CD14-positive monocyte (primary cell): Measurements from ENCODE around the gene TANGO2. TPM values are rescaled to one million over a fixed set of nuclear protein-coding genes. Genes with fewer than 3 reads are reported as not detected.

Experiments used
- DNase-seq, 3 donors: peaks; one replicate each; pipeline ENCODE4 v3.0.0-alpha.2; 2011 to 2022
- H2AFZ ChIP-seq: 2 replicates; pipeline ENCODE4 v1.6.0; 2012; ENCODE audit warnings: mild to moderate bottlenecking, low read depth, low read length, inconsistent platforms; ENCODE audit not compliant: insufficient read depth, poor library complexity, severe bottlenecking
- H3K27ac ChIP-seq, 2 donors: 1 replicate in 1 of 2; 2 replicates in 1 of 2; pipeline ENCODE4 v1.5.1; 2012 to 2013; ENCODE audit warnings: low read length in 2 of 2, control low read depth in 1 of 2, inconsistent platforms in 1 of 2, low read depth in 1 of 2, mild to moderate bottlenecking in 1 of 2
- H3K27me3 ChIP-seq, 2 donors: one replicate each; pipeline versions ENCODE4 v1.6.0 to v1.6.1; 2011 to 2013; ENCODE audit warnings: low read length in 2 of 2; ENCODE audit not compliant: control insufficient read depth in 2 of 2, insufficient read depth in 2 of 2
- H3K36me3 ChIP-seq, 2 donors: replicated peaks in 1 of 2; 1 replicate in 1 of 2; 2 replicates in 1 of 2; pipeline versions ENCODE4 v1.5.1 to v1.6.1; 2012 to 2013; ENCODE audit warnings: low read length in 2 of 2, control low read depth in 1 of 2, inconsistent platforms in 1 of 2, mild to moderate bottlenecking in 1 of 2; ENCODE audit not compliant: insufficient read depth in 2 of 2, control insufficient read depth in 1 of 2
- H3K4me1 ChIP-seq, 2 donors: 1 replicate in 1 of 2; 2 replicates in 1 of 2; pipeline versions ENCODE4 v1.5.1 to v1.6.1; 2012 to 2013; ENCODE audit warnings: low read length in 2 of 2, control low read depth in 1 of 2, inconsistent platforms in 1 of 2, mild to moderate bottlenecking in 1 of 2, moderate library complexity in 1 of 2; ENCODE audit not compliant: insufficient read depth in 2 of 2, control insufficient read depth in 1 of 2
- H3K4me2 ChIP-seq: replicated peaks from 2 replicates; pipeline ENCODE3; 2012; ENCODE audit warnings: low read length, moderate library complexity, mild to moderate bottlenecking; ENCODE audit not compliant: poor library complexity, severe bottlenecking; ENCODE audit errors: extremely low read depth
- H3K4me3 ChIP-seq, 3 experiments: fragments of 200-600 bp in 1 of 3; sonication (generic) in 1 of 3; replicated peaks in 1 of 3; 1 replicate in 2 of 3; 2 replicates in 1 of 3; pipeline ENCODE4 v1.5.1; 2011 to 2013; ENCODE audit warnings: low read length in 3 of 3, mild to moderate bottlenecking in 3 of 3, control low read depth in 2 of 3, low read depth in 2 of 3, inconsistent platforms in 1 of 3, moderate library complexity in 1 of 3
- H3K79me2 ChIP-seq: 2 replicates; pipeline ENCODE4 v1.6.0; 2012; ENCODE audit warnings: mild to moderate bottlenecking, control low read depth, inconsistent platforms, low read length, moderate library complexity; ENCODE audit not compliant: insufficient read depth
- H3K9ac ChIP-seq: 2 replicates; pipeline ENCODE4 v1.6.0; 2017; ENCODE audit warnings: low read length, mild to moderate bottlenecking; ENCODE audit not compliant: insufficient read depth, poor library complexity, severe bottlenecking
- H3K9me3 ChIP-seq, 2 donors: replicated peaks in 1 of 2; 1 replicate in 1 of 2; 2 replicates in 1 of 2; pipeline versions ENCODE4 v1.5.1 to v1.6.1; 2012 to 2013; ENCODE audit warnings: low read length in 2 of 2, control low read depth in 1 of 2; ENCODE audit not compliant: control insufficient read depth in 1 of 2, insufficient read depth in 1 of 2
- H4K20me1 ChIP-seq: 2 replicates; pipeline ENCODE4 v1.6.0; 2012; ENCODE audit warnings: mild to moderate bottlenecking, low read length, control low read depth, moderate library complexity; ENCODE audit not compliant: insufficient read depth
- H3K27ac Mint-ChIP-seq, 7 donors: one replicate each; pipeline ENCODE4 v1.8.0; 2020; ENCODE audit warnings: mild to moderate bottlenecking in 7 of 7, mixed read lengths in 7 of 7, moderate library complexity in 6 of 7, inconsistent platforms in 2 of 7
- H3K27me3 Mint-ChIP-seq, 3 donors: one replicate each; pipeline ENCODE4 v1.8.0; 2021 to 2022; ENCODE audit warnings: low read depth in 3 of 3, mild to moderate bottlenecking in 3 of 3, mixed read lengths in 3 of 3, moderate library complexity in 3 of 3, inconsistent platforms in 1 of 3
- H3K36me3 Mint-ChIP-seq, 2 donors: one replicate each; pipeline ENCODE4 v1.8.0; 2020; ENCODE audit warnings: mixed read lengths in 2 of 2, inconsistent platforms in 1 of 2, mild to moderate bottlenecking in 1 of 2
- H3K4me1 Mint-ChIP-seq: one replicate; pipeline ENCODE4 v1.8.0; 2020; ENCODE audit warnings: mild to moderate bottlenecking, mixed read lengths
- H3K4me3 Mint-ChIP-seq, 2 donors: one replicate each; pipeline ENCODE4 v1.8.0; 2020; ENCODE audit warnings: mild to moderate bottlenecking in 2 of 2, mixed read lengths in 2 of 2, moderate library complexity in 1 of 2
- H3K9me3 Mint-ChIP-seq, 7 donors: one replicate each; pipeline ENCODE4 v1.8.0; 2020 to 2022; ENCODE audit warnings: mixed read lengths in 7 of 7, mild to moderate bottlenecking in 6 of 7, moderate library complexity in 6 of 7, inconsistent platforms in 2 of 7
- CTCF ChIP-seq: fragments of 200-600 bp; IDR thresholded peaks from one replicate; pipeline ENCODE4 v1.8.0; 2022; ENCODE audit warnings: antibody characterized with exemption, mild to moderate bottlenecking
- WGBS: methylation state at CpG from one replicate; pipeline ENCODE4 v1.1.5; 2013; ENCODE audit warnings: missing lambda C conversion rate; ENCODE audit not compliant: insufficient coverage; 5-methylcytosine and 5-hydroxymethylcytosine counted together
- intact Hi-C, 2 donors: fragments of 100-400 bp; cut with micrococcal nuclease; formaldehyde crosslinking; loops; one replicate each; pipeline versions ENCODE4 v1.15.0 to v1.15.1; 2023
- polyA plus RNA-seq, 3 donors: library from polyadenylated mRNA; depleted of rRNA in 1 of 3; unstranded in 2 of 3; stranded (reverse) in 1 of 3; fragments of 300-500 nt in 2 of 3; fragments of >200 nt in 1 of 3; fragmentation: Illumina TruSeq in 2 of 3; gene quantifications; 1 replicate in 2 of 3; 2 replicates in 1 of 3; pipeline ENCODE4 v1.2.3, GENCODE V29; 2012 to 2021

The TANGO2 gene
- polyA plus RNA-seq, 3 donors, result 56.4 to 94.9 (median 58.2) TPM

GRCh38 chr22:19983741-19984140 lies 37.2 kb upstream of the TANGO2 start:
- Histone ChIP-seq H3K27me3 (peaks cover 0 to 5% of the 10 kb centered on the region in 2 donors), H3K9ac (no peak overlapping the region), H2AFZ (no peak overlapping the region), H3K79me2 (no peaks in the 10 kb centered on the region), H3K27ac (no peak overlapping the region), H3K4me1 (peaks cover 8 to 11% of the 10 kb centered on the region in 2 donors), H3K36me3 (no peaks in the 10 kb centered on the region), H4K20me1 (no peaks in the 10 kb centered on the region), H3K4me2 (no peak overlapping the region), H3K4me3 (no peak overlapping the region), H3K9me3 (no peaks in the 10 kb centered on the region)
- DNase-seq, result no peak
- H3K36me3 Mint-ChIP-seq, result no peaks in the 10 kb centered on the region
- intact Hi-C loops, result no loop called here
- H3K27ac Mint-ChIP-seq, result no peak overlapping the region
- H3K4me3 Mint-ChIP-seq, result no peak overlapping the region
- H3K9me3 Mint-ChIP-seq, result peaks cover 0 to 3% (median 0%) of the 10 kb centered on the region in 7 donors
- 83% methylated on average over 3 of the region's 5 CpGs for WGBS
- H3K4me1 Mint-ChIP-seq, result peaks cover 4% of the 10 kb centered on the region
- H3K27me3 Mint-ChIP-seq, result peaks cover 4 to 13% (median 10%) of the 10 kb centered on the region in 3 donors
- TF ChIP-seq CTCF, result no peak

- Histone ChIP-seq H3K27me3 (peaks cover 0 to 5% of the 10 kb centered on the region in 2 donors), H3K4me2 (no peak overlapping the region)
- H3K27ac Mint-ChIP-seq, result no peak overlapping the region
Measured at GRCh38 chr22:19984201-19984753, 36.6 kb upstream of the TANGO2 start.

More at GRCh38 chr22:19984201-19984753, 36.6 kb upstream of the TANGO2 start:
- peaks cover 8 to 11% of the 10 kb centered on the region in 2 donors for H3K4me1 ChIP-seq
- DNase-seq, result peak in 1 of 3 donors; percentile 23
- H3K79me2 ChIP-seq, result no peaks in the 10 kb centered on the region
- H3K9me3 ChIP-seq, result no peaks in the 10 kb centered on the region
- no peaks in the 10 kb centered on the region for H3K36me3 Mint-ChIP-seq
- intact Hi-C loops, result no loop called here
- H3K4me3 ChIP-seq, result no peak overlapping the region
- no peak overlapping the region for H3K4me3 Mint-ChIP-seq
- no peaks in the 10 kb centered on the region for H3K36me3 ChIP-seq
- no peak overlapping the region for H3K27ac ChIP-seq
- H3K27me3 Mint-ChIP-seq, result peaks cover 4 to 13% (median 10%) of the 10 kb centered on the region in 3 donors
- WGBS, result 93% methylated on average over 18 of the region's 19 CpGs
- H4K20me1 ChIP-seq, result no peaks in the 10 kb centered on the region
- H3K9ac ChIP-seq, result no peak overlapping the region
- peaks cover 0 to 3% (median 0%) of the 10 kb centered on the region in 7 donors for H3K9me3 Mint-ChIP-seq
- TF ChIP-seq CTCF, result no peak
- H2AFZ ChIP-seq, result no peak overlapping the region
- peaks cover 4% of the 10 kb centered on the region for H3K4me1 Mint-ChIP-seq
